Bone marrow (tissue), 2 donors: ENCODE measurements around the gene KRTAP9-8.
"Not testable (repeated sequence)": the region's sequence is repeated elsewhere in the genome, so short reads cannot be mapped to it uniquely, and the experiment has no call there.

Experiments used
- DNase-seq, 2 donors: peaks; one replicate each; lab custom pipeline; 2025; lab: John Stamatoyannopoulos, UW

The KRTAP9-8 gene, protein sequence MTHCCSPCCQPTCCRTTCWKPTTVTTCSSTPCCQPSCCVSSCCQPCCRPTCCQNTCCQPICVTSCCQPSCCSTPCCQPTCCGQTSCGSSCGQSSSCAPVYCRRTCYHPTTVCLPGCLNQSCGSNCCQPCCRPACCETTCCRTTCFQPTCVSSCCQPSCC

GRCh38 chr17:41237949-41238437 lies at the start of gene KRTAP9-8:
Gene KRTAP9-8, plus strand, starts transcription at chr17:41237999. Its CDS starts 53 bp downstream, at chr17:41238052.
- DNase-seq = not testable (repeated sequence)

DNA sequence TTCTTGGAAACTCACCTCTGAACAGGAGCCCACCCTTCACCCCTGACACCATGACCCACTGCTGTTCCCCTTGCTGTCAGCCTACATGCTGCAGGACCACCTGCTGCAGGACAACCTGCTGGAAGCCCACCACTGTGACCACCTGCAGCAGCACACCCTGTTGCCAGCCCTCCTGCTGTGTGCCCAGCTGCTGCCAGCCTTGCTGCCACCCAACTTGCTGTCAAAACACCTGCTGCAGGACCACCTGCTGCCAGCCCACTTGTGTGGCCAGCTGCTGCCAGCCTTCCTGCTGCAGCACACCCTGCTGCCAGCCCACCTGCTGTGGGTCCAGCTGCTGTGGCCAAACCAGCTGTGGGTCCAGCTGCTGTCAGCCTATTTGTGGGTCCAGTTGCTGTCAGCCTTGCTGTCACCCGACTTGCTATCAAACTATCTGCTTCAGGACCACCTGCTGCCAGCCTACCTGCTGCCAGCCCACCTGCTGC lies 47.9 kb upstream of the KRTAP9-8 start, which contains the start of gene KRTAP9-1:
Gene KRTAP9-1 (plus strand): TSS at position 51 of the 482 bp plus-strand sequence. CDS start 0 bp downstream, at position 51.
- DNase-seq = not testable (repeated sequence)

GRCh38 chr17:41190328-41190727 lies 47.5 kb upstream of the KRTAP9-8 start:
- DNase-seq = no peak

DNA sequence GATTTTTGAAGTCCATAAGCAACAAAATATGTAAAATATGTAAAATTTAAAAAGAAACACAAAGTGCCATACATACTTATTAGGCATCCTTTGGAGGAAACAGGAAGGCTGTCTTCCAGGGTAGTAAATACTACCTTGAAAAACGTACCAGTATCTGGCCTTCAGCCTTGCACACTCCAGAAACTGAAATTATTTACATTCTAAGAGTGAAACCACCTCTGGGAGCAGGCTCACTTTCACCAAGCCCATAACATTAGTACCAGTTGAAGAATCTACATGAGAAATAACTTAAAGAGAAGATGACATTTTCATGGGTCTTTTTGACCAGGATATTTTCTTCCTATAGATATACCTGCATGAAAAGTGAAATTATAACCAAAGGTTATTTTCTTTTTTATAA lies 41.7 kb upstream of the KRTAP9-8 start:
- no peak for DNase-seq

DNA sequence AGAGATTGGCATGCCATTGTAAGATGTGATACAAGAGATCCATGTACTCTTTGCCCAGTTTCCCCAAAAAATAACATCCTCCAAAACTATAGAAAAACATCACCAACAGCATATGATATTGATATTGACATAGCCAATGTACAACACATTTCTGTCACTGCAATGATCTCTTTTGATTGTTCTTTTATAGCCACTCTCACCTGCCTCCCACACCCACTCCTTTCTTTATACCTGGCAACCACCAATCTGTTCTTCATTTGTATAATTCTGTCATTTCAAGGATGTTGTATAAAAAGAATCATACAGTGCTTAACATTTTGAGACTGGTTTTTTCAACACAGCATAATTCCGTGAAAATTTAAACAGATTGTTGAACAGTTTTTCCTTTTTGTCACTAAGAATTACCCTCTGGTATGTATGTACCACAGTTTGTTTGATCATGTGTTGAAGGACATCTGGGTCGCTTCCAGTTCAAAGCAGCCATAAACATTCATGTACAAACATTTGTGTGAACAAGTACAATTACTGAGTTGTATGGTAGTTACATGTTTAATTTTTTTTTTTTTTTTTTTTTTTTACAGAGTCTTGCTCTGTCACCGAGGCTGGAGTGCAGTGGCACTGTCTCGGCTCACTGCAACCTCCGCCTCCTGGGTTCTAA lies 38.2 kb upstream of the KRTAP9-8 start:
- DNase-seq = no peak

DNA sequence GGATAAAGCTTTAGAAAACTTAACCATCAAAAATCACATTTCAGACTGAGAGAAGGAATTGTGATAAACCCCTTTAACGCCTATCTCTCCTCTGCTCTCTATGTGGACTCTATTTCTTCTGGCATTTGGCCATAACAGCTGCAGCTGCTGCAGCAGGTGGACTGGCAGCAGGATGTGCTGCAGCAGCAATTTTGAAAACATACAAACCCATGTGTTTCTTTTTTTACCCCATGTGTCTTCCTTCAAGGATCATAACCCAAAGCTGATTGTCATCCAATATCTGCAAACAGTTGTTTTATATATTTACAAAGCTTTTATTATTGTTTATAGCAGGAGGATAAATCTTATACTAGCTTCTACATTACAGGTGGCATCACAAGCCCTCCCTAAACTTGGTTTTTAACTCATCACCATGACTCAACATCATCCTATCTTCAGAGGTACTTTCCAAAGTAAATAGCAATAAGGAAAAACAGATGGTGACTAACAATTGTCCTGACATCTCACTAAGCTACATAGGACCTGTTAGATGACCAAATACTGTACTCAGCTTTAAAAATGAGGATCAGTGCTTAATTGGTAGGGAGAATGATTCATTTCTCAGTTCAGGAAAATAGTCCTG lies 25.8 kb upstream of the KRTAP9-8 start:
- DNase-seq = no peak

GRCh38 chr17:41212524-41213169 lies 25.2 kb upstream of the KRTAP9-8 start:
- DNase-seq = no peak

DNA sequence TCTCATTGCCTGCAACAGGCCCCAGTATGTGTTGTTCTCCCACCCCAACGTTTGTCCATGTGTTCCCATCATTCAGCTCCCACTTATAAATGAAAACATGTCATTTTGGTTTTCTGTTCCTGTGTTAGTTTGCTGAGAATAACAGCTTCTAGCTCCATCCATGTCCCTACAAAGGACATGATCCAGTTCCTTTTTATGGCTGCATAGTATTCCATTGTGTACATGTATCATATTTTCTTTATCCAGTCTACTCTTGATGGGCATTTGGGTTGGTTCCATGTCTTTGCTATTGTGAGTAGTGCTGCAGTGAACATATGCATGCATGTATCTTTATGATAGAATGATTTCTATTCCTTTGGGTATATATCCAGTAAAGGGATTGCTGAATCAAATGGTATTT lies 22.1 kb upstream of the KRTAP9-8 start:
- DNase-seq = no peak

DNA sequence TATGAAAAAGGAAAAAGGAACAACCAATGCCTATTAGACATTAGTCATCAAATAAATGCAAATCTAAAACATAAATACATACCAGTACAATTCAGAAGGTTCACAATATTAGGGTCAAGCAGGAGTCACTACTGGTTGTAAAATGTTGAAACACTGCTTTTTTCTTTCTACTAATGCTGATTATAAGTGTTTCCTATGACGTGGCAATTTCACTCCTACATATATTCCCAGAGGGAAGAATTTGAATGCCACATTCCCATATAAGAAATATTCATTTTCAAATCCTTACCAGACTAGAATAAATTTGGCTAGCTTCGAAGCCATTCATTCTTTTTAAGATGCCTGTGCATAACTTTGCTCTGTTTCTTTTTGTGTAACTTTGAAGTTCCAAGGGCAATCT lies 14.0 kb upstream of the KRTAP9-8 start:
- DNase-seq = no peak

GRCh38 chr17:41226051-41226450 lies 11.7 kb upstream of the KRTAP9-8 start:
- DNase-seq = no peak

DNA sequence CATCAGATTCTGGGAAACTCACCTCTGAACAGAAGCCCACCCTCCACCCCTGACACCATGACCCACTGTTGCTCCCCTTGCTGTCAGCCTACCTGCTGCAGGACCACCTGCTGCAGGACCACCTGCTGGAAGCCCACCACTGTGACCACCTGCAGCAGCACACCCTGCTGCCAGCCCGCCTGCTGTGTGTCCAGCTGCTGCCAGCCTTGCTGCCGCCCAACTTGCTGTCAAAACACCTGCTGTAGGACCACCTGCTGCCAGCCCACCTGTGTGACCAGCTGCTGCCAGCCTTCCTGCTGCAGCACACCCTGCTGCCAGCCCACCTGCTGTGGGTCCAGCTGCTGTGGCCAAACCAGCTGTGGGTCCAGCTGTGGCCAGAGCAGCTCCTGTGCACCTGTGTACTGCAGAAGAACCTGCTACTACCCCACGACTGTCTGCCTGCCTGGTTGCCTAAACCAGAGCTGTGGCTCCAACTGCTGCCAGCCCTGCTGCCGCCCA lies 11.2 kb upstream of the KRTAP9-8 start, which contains the start of gene KRTAP9-2:
Gene KRTAP9-2 (plus strand): TSS at position 51 of the 498 bp plus-strand sequence. CDS start 7 bp downstream, at position 58.
- not testable (repeated sequence) for DNase-seq

- DNase-seq = no peak
These were observed 7.7 kb upstream of the KRTAP9-8 start for GRCh38 chr17:41230094-41230493.

GRCh38 chr17:41231731-41232130 lies 6.1 kb upstream of the KRTAP9-8 start:
- DNase-seq = no peak

GRCh38 chr17:41232399-41233105 lies 5.2 kb upstream of the KRTAP9-8 start, which contains the start of gene KRTAP9-3:
Gene KRTAP9-3, plus strand, starts transcription at chr17:41232449. Its CDS starts 53 bp downstream, at chr17:41232502.
- not testable (repeated sequence) for DNase-seq

GRCh38 chr17:41237116-41237515 lies 683 bp upstream of the KRTAP9-8 start:
- DNase-seq = not testable (repeated sequence)

GRCh38 chr17:41246995-41247787 lies 9.4 kb downstream of the KRTAP9-8 start:
- not testable (repeated sequence) for DNase-seq

- DNase-seq = not testable (repeated sequence)
These were observed 11.9 kb downstream of the KRTAP9-8 start, which contains the start of gene KRTAP9-4 for GRCh38 chr17:41249637-41250240. Gene KRTAP9-4, plus strand, starts transcription at chr17:41249687. Its CDS starts 34 bp downstream, at chr17:41249721.

DNA sequence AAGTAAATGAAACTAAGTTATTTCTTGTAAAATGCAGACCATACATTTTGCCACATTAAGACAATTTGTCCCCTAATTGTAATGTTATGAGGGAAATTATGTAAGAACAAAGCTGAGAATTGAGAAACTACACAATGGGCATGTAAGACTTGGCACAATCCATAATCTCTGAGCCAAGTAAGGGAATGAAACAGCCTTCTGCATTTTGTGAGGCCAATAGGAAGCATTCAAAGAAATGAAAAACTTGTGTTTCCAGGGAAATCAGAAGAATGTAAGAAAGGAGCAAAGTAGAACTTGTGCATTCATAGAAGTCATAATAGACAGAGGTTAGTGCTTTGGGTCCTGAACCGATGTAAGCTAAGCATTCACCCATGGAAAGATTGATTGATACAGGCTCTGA lies 13.5 kb downstream of the KRTAP9-8 start:
- no peak for DNase-seq

DNA sequence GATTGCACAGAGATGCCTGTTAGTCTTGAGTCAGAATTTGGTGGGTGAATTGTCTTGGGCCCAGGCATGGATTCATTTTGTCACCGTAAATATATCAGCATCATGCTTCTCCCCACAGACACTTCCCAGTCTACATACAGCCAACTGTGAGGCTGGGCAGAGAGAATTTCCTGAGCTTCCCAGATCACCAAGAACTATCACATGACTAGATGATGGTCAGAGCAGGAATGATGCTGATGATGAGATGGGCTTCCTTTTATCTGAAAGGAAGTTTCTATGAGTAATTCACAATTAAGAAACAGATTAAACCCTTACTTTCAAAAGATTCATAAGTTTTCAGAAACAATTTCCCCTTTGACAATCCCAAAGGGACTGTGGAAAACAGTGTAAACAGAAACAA lies 17.1 kb downstream of the KRTAP9-8 start:
- no peak for DNase-seq
